Activated CD4-positive, alpha-beta T cell treated with anti-CD3 and anti-CD28 coated beads, Interleukin-2, amount 50 U/mL, for 48 hours (primary cell): ENCODE measurements around the gene TMTC2.

ENCODE experiments used
- DNase-seq, 2 experiments: peaks; one replicate each; pipeline ENCODE4 v3.0.0-alpha.2; 2020

Gene TMTC2

GRCh38 chr12:82682851-82683261 lies 3.9 kb upstream of the TMTC2 start:
- DNase-seq = no peak

- peak; percentile 95 to 96 for DNase-seq
Observed at GRCh38 chr12:82685790-82686167, 927 bp upstream of the TMTC2 start.

- peak; percentile 64 to 72 for DNase-seq
Observed at GRCh38 chr12:82687021-82688011, 610 bp downstream of the TMTC2 start.

- no peak for DNase-seq
Observed at GRCh38 chr12:82688035-82688501, 1.4 kb downstream of the TMTC2 start.

DNA sequence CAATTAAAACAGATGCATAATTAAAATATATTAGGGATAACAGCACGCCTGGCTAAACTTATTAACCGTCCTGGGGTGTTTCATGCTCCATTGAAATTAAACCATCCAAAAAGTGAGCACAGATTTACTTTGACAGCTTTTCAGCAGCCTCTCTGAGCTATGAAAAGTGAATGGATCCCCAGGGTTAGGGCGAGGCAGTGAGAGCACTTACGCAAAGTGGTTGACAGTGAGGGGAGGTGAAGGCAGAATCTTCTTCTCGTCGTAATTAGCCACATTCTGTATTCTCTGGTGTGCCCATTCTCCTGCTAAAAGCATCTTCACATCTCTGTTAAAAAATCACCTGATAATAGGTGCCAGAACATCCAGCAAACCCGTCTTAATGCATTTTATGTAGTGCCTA lies 1.9 kb downstream of the TMTC2 start:
- no peak for DNase-seq

DNA sequence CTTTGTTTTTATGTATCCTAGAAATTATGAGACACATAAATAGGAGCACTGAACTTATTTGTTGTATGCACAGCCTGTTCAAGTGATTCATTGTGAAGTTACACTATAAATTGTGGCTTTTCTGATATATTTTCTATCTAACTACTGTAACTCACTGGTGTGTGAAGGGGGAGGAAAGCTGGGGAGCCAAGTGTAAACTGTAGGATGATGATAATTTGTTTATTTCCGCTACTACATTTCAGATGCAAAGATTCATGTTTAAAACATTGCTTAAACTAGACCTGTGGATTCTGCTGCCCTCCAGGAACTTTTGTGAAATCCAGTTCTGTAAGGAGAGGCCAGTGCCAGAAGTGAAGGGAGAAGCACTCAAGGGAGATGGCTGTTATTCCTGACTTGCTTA lies 3.3 kb downstream of the TMTC2 start:
- DNase-seq = no peak

DNA sequence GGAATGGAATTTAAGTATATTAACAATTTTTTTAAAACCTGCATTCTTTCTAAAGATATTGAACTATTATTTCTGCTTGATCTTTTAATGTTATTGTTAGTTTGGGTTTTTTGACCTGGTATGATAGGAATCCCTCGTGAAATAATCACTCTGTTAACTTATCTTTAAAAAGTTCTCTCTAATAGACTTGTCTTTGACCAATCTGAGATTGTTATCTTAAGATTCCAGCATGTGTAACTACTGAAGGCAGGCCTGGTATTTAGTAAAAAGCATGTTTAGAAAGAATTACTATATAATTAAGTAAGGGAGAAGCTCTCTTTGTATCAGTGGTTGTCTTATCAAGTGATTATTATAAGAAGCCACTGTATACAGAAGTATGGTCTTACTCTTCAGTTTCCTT lies 4.8 kb downstream of the TMTC2 start:
- no peak for DNase-seq

DNA sequence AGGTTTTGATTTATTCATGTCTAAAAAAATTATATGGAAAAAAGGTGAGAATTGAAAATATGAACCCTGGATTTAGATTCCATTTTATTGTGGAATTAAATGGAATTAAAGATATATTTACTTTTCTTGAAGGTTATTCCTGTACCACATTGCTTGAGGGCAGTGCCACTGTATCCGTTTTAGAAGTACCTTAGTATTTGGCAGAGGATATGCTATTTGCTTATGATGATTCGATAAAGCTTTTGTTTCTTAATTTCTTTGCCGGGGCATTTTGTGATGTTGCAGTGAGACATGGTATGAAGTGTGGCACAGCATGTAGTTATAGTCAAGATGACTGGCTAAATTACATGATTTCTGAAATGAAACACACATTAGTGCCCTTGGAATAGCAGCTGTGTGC lies 7.6 kb downstream of the TMTC2 start:
- DNase-seq = no peak

GRCh38 chr12:82694970-82695369 lies 8.3 kb downstream of the TMTC2 start:
- DNase-seq = no peak

GRCh38 chr12:82695531-82695930 lies 8.8 kb downstream of the TMTC2 start:
- no peak for DNase-seq

GRCh38 chr12:82696543-82696942 lies 9.8 kb downstream of the TMTC2 start:
- DNase-seq = no peak

- DNase-seq = no peak
Observed at GRCh38 chr12:82698708-82699564, 12.2 kb downstream of the TMTC2 start.

DNA sequence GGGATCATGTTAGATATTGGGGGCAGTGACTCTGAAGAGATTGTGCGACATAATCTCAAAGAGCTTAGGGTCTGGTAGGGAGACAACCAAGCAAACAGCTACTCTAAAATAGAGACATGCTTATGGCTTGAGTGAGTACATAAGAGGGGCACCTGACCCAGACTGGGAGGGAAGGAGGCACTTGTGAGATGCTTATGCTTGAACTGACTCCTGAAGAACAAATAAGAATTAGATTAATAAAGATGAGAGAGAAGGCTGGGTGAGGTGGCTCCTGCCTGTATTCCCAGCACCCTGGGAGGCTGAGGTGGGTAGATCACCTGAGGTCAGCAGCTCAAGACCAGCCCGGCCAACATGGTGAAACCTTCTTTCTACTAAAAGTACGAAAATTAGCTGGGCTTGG lies 19.1 kb downstream of the TMTC2 start:
- no peak for DNase-seq

DNA sequence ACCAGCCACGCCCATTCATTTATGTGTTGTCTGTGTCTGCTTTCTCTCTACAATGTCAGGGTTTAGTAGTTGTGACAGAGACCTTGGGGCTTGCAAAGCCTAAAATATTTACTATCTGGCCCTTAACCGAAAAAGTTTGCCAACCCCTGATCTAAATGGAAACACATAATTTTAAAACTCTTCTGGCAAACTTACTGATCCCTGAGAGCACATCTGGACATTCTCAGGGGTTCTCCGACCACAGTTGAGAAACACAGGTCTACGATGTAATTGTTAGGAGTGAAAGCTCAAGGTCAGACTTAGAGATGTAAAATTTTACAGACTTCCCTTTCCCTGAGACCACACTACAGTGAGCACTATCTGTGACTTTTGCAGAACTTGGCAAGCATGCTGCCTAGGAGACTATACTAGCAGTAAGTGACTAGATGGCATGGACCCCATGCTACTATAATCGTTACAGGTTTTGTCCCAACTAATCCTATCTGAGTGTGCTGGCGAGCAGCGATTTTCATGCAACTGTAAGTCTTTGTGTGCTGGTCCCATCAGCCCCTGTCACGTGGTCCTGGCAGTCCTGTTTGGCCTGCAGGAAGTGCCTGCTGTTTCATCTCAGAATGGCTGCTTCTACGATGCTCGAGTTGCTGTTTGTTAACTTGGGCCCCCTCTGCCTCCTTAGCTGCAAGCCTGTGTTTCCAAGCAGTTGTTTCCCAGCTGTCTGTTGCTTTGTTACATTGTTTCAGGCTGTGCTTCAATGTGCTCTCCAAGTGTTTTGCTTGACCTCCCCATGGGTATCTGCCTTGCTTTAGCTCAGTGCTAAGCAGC lies 21.6 kb downstream of the TMTC2 start:
- no peak for DNase-seq

- DNase-seq = no peak
Observed at GRCh38 chr12:82709794-82710355, 23.2 kb downstream of the TMTC2 start.

DNA sequence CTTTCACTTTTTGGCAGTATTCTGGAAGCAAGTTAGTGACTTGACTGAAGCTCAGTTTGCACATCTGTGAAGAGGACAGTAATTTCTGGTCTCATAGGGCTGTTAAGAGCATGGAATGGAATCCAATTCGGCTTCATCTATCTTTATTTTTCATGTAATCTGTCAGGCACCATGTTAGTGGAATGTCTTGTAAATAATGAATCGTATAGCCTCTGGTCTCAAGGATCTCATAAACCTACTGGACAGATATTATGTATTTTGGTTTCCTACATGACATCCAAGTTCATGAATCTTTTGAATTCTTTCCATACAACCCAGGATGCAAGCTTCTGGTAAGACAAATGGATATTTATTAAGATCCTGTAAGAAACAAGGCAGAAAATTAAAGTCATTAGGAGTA lies 24.0 kb downstream of the TMTC2 start:
- DNase-seq = no peak

GRCh38 chr12:82714427-82714826 lies 27.7 kb downstream of the TMTC2 start:
- DNase-seq = no peak

DNA sequence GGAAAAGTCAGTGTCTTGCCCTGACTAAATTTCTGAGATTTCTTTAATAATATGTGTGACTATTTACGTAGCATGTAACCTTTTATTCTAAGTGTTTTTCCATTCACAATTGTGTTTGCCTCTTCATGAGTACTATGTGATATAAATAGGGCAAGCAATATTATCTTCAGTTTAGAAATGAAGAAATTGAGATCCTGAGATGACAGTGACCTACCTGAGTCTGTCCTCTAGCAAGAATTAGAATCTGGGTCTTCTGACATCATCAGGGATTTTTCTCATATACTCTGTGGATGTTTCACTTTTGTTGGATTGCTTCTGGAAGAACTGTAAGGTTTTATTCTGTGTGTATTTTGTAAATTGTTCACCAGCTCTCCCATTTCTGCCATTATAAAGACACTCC lies 35.0 kb downstream of the TMTC2 start:
- no peak for DNase-seq

DNA sequence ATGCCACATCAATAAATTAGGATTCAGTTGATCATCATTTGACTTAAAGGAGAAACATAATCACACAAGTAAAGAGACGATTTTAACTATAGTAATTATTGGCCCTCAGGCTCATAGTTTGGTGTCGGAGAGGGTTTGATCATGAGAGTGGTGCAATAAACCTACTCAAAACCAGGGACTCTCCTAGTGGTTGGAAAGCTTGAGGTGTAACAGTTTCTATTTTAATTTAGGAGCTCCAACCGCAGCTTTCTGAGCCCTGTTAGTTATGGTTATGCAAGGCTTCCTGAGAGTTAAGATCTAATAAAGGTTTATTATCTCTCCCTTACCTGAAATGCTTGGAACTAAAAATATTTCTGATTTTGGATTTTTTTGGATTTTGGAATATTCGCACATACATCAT lies 36.4 kb downstream of the TMTC2 start:
- no peak for DNase-seq

DNA sequence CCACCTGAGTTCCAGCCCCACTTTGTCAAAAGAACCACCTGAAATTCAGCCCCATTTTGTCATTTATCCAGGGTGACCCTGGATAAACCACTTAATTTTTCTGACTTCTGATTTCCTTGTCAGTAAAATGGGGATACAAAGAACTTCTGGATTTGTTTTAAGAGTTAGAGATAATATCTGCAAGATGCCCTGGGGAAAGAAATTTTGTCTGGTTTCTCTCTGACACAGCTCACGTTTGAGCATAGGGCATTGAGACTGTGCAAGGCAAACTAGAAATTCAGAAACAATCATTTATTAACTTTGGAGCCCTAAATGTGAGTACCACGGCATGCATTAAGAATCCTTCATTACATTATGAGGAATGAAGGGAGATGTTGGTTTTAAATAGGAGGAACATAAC lies 37.2 kb downstream of the TMTC2 start:
- no peak for DNase-seq

- no peak for DNase-seq
Observed at GRCh38 chr12:82725741-82726140, 39.0 kb downstream of the TMTC2 start.

- DNase-seq = no peak
Observed at GRCh38 chr12:82727886-82728285, 41.2 kb downstream of the TMTC2 start.

DNA sequence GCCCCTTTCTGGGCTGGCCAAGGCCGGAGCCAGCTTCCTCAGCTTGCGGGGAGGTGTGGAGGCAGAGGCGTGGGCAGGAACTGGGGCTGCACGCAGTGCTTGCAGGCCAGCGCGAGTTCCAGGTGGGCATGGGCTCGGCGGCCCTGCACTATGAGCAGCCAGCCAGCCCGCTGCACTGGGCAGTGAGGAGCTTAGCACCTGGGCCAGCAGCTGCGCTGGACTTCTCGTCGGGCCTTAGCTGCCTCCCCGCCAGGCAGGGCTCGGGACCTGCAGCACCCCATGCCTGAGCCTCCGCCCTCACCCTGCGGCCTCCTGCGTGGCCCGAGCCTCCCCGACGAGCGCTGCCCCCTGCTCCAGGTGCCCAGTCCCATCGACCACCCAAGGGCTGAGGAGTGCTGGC lies 42.0 kb downstream of the TMTC2 start:
- DNase-seq = no peak
